Neuronal stem cell (in vitro differentiated cells): ENCODE data around the gene GRM2.

Source experiments
- DNase-seq: peaks from one replicate; pipeline ENCODE4 v3.0.0-alpha.2; 2013; ENCODE audit warnings: low spot score
- H2AFZ ChIP-seq: one replicate; pipeline ENCODE4 v1.6.1; 2013; ENCODE audit warnings: mild to moderate bottlenecking, low read length, inconsistent platforms
- H2AK5ac ChIP-seq: 2 replicates; pipeline ENCODE4 v1.6.1; 2013; ENCODE audit warnings: low read depth, mild to moderate bottlenecking, inconsistent platforms, low read length, moderate library complexity, mixed read lengths
- H2BK120ac ChIP-seq: 2 replicates; pipeline ENCODE4 v1.6.1; 2013; ENCODE audit warnings: low read depth, mild to moderate bottlenecking, inconsistent platforms, low read length, moderate library complexity, mixed read lengths
- H2BK12ac ChIP-seq: one replicate; pipeline ENCODE4 v1.6.1; 2013; ENCODE audit warnings: low read length, inconsistent platforms
- H2BK15ac ChIP-seq: 2 replicates; pipeline ENCODE4 v1.6.1; 2013; ENCODE audit warnings: mild to moderate bottlenecking, low read length, inconsistent platforms, mixed read lengths
- H2BK5ac ChIP-seq: one replicate; pipeline ENCODE4 v1.6.1; 2013; ENCODE audit warnings: inconsistent platforms, mild to moderate bottlenecking, low read length, moderate library complexity
- H3K14ac ChIP-seq: one replicate; pipeline ENCODE4 v1.6.1; 2013; ENCODE audit warnings: low read length, inconsistent platforms
- H3K18ac ChIP-seq: 2 replicates; pipeline ENCODE4 v1.6.1; 2013; ENCODE audit warnings: low read length, inconsistent platforms
- H3K23ac ChIP-seq: 2 replicates; pipeline ENCODE4 v1.6.1; 2013; ENCODE audit warnings: low read depth, mild to moderate bottlenecking, mixed read lengths, low read length, inconsistent platforms; ENCODE audit not compliant: poor library complexity
- H3K27ac ChIP-seq: replicated peaks from 3 replicates; pipeline ENCODE4 v1.5.1; 2013; ENCODE audit warnings: low read length, inconsistent platforms
- H3K27me3 ChIP-seq, 3 experiments: 2 replicates each; pipeline ENCODE4 v1.6.1; 2013; ENCODE audit warnings: low read length in 3 of 3, mild to moderate bottlenecking in 2 of 3, inconsistent platforms in 1 of 3, low read depth in 1 of 3, mixed read lengths in 1 of 3, moderate library complexity in 1 of 3; ENCODE audit not compliant: control insufficient read depth in 3 of 3, insufficient read depth in 3 of 3
- H3K36me3 ChIP-seq, 2 donors: replicated peaks in 1 of 2; 2 replicates each; pipeline ENCODE4 v1.6.1; 2013; ENCODE audit warnings: low read length in 2 of 2; ENCODE audit not compliant: control insufficient read depth in 2 of 2, insufficient read depth in 2 of 2
- H3K4ac ChIP-seq: 2 replicates; pipeline ENCODE4 v1.6.1; 2013; ENCODE audit warnings: inconsistent platforms, mild to moderate bottlenecking, low read length, moderate library complexity
- H3K4me1 ChIP-seq, 2 donors: 1 replicate in 1 of 2; 2 replicates in 1 of 2; pipeline ENCODE4 v1.6.1; 2013; ENCODE audit warnings: low read length in 2 of 2, low read depth in 1 of 2; ENCODE audit not compliant: control insufficient read depth in 2 of 2, insufficient read depth in 1 of 2
- H3K4me2 ChIP-seq: one replicate; pipeline ENCODE4 v1.6.1; 2013; ENCODE audit warnings: mild to moderate bottlenecking, low read length, inconsistent platforms; ENCODE audit not compliant: insufficient read depth, poor library complexity, severe bottlenecking
- H3K4me3 ChIP-seq, 2 donors: 2 replicates each; pipeline ENCODE4 v1.5.1; 2013; ENCODE audit warnings: low read length in 2 of 2, mild to moderate bottlenecking in 2 of 2, inconsistent platforms in 1 of 2, moderate library complexity in 1 of 2
- H3K79me1 ChIP-seq: one replicate; pipeline ENCODE4 v1.6.1; 2013; ENCODE audit warnings: low read depth, mild to moderate bottlenecking, inconsistent platforms, low read length, moderate library complexity
- H3K9ac ChIP-seq: one replicate; pipeline ENCODE4 v1.6.1; 2013; ENCODE audit warnings: mild to moderate bottlenecking, low read depth, low read length, inconsistent platforms; ENCODE audit not compliant: poor library complexity
- H3K9me3 ChIP-seq, 2 donors: replicated peaks in 1 of 2; 2 replicates each; pipeline versions ENCODE3 to v1.6.1; 2013; ENCODE audit warnings: low read length in 2 of 2, mild to moderate bottlenecking in 2 of 2, inconsistent platforms in 1 of 2, low read depth in 1 of 2, mixed read lengths in 1 of 2, moderate library complexity in 1 of 2; ENCODE audit not compliant: control insufficient read depth in 2 of 2, insufficient read depth in 1 of 2
- H4K8ac ChIP-seq: one replicate; pipeline ENCODE4 v1.6.1; 2013; ENCODE audit warnings: low read depth, mild to moderate bottlenecking, inconsistent platforms, low read length, moderate library complexity
- H4K91ac ChIP-seq: one replicate; pipeline ENCODE4 v1.6.1; 2013; ENCODE audit warnings: low read length, low read depth, mild to moderate bottlenecking, inconsistent platforms; ENCODE audit not compliant: poor library complexity
- WGBS, 2 donors: extraction: QIAGEN DNeasy Blood & Tissue Kit; methylation state at CpG; one replicate each; pipeline ENCODE4 v1.1.7; 2013; ENCODE audit warnings: missing lambda C conversion rate in 2 of 2, mixed read lengths in 1 of 2; ENCODE audit not compliant: insufficient read length in 2 of 2, insufficient replicate concordance in 1 of 2; ENCODE audit errors: extremely low coverage in 2 of 2; 5-methylcytosine and 5-hydroxymethylcytosine counted together

GRM2 gene

GRCh38 chr3:51691949-51692348 is 14.9 kb upstream of the GRM2 start:
- Histone ChIP-seq H3K4me3 (no peak overlapping the region), H3K36me3 (peaks cover 0 to 16% of the 10 kb centered on the region in 2 donors), H3K18ac (no peak overlapping the region), H3K14ac (no peak overlapping the region), H4K8ac (no peak overlapping the region), H3K9me3 (no peaks in the 10 kb centered on the region), H2AK5ac (no peak overlapping the region), H2BK5ac (no peak overlapping the region), H3K27ac (no peak overlapping the region), H2BK12ac (no peak overlapping the region), H3K79me1 (no peaks in the 10 kb centered on the region), H3K4ac (no peak overlapping the region), H2BK15ac (peak overlapping the region; percentile 6), H4K91ac (no peak overlapping the region), H3K23ac (no peak overlapping the region), H3K4me1 (peaks cover 0 to 6% of the 10 kb centered on the region in 2 donors), H2BK120ac (no peak overlapping the region), H2AFZ (no peak overlapping the region), H3K4me2 (no peak overlapping the region), H3K27me3 (no peaks in the 10 kb centered on the region), H3K9ac (no peak overlapping the region)
- no CpG with 5 or more reads among the region's 3 CpGs for WGBS, 2 donors
- DNase-seq, result no peak

- Histone ChIP-seq H3K4me3 (no peak overlapping the region), H3K27ac (no peak overlapping the region), H2BK12ac (no peak overlapping the region), H3K27me3 (no peaks in the 10 kb centered on the region), H3K4me2 (no peak overlapping the region), H4K91ac (no peak overlapping the region), H2BK5ac (no peak overlapping the region), H3K18ac (peak overlapping the region; percentile 85), H3K23ac (no peak overlapping the region), H2BK120ac (no peak overlapping the region), H3K4me1 (peaks cover 0 to 6% of the 10 kb centered on the region in 2 donors), H2BK15ac (no peak overlapping the region), H2AFZ (no peak overlapping the region), H3K9me3 (no peaks in the 10 kb centered on the region), H2AK5ac (peak overlapping the region; percentile 53), H3K14ac (no peak overlapping the region), H4K8ac (no peak overlapping the region), H3K79me1 (no peaks in the 10 kb centered on the region), H3K36me3 (peaks cover 0 to 14% of the 10 kb centered on the region in 2 donors), H3K9ac (no peak overlapping the region), H3K4ac (no peak overlapping the region)
- no peak for DNase-seq
- WGBS, 2 donors, result no CpG with 5 or more reads among the region's 8 CpGs
Measured at GRCh38 chr3:51692980-51693395, 13.9 kb upstream of the GRM2 start.

- Histone ChIP-seq H3K4me2 (no peak overlapping the region), H3K23ac (peak overlapping the region; percentile 45), H3K18ac (no peak overlapping the region), H2AFZ (no peak overlapping the region), H4K91ac (no peak overlapping the region), H3K4ac (no peak overlapping the region), H2BK12ac (no peak overlapping the region), H3K14ac (peak overlapping the region; percentile 31), H4K8ac (no peak overlapping the region), H3K27ac (no peak overlapping the region), H3K4me1 (peaks cover under 1% of the 10 kb centered on the region in 2 donors), H2BK5ac (no peak overlapping the region), H3K27me3 (no peaks in the 10 kb centered on the region), H3K36me3 (peaks cover 0 to 18% of the 10 kb centered on the region in 2 donors), H2BK120ac (no peak overlapping the region), H3K79me1 (no peaks in the 10 kb centered on the region), H3K4me3 (no peak overlapping the region), H2AK5ac (no peak overlapping the region), H3K9ac (no peak overlapping the region), H2BK15ac (no peak overlapping the region), H3K9me3 (no peaks in the 10 kb centered on the region)
- WGBS, 2 donors, result no CpG with 5 or more reads among the region's 10 CpGs
- DNase-seq, result no peak
Measured at GRCh38 chr3:51696954-51697353, 9.9 kb upstream of the GRM2 start.

DNA sequence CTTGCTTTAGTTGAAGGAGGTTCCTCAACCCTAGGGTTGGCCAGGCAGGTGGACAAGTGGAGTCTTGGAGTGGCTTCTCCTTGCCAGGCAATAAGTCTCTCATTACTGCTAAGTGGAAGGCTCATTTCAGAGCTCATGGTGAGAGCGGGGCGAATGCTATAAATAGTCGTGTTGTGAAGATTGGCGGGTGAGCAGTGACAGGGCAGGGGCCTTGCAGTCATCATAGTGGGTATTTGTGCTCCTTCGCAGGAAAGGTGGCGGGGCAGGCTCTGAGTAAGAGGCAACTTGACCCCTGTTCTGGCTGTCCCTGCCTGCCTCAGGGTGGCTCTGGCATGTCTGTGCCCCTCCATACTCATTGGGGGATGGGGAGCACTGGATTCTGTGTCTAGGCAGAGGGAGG is 8.7 kb upstream of the GRM2 start:
- Histone ChIP-seq H3K4me2 (no peak overlapping the region), H2BK5ac (peak overlapping the region; percentile 5), H3K4ac (no peak overlapping the region), H2AFZ (no peak overlapping the region), H3K79me1 (no peaks in the 10 kb centered on the region), H4K91ac (no peak overlapping the region), H3K4me1 (peaks cover 9 to 13% of the 10 kb centered on the region in 2 donors), H3K23ac (peak overlapping the region; percentile 10), H3K27me3 (no peaks in the 10 kb centered on the region), H3K9me3 (no peaks in the 10 kb centered on the region), H2BK15ac (no peak overlapping the region), H3K36me3 (peaks cover 0 to 12% of the 10 kb centered on the region in 2 donors), H3K27ac (no peak overlapping the region), H2BK120ac (no peak overlapping the region), H2AK5ac (no peak overlapping the region), H3K18ac (peak overlapping the region; percentile 16), H3K4me3 (no peak overlapping the region), H2BK12ac (no peak overlapping the region), H4K8ac (no peak overlapping the region), H3K14ac (no peak overlapping the region), H3K9ac (no peak overlapping the region)
- WGBS, 2 donors, result no CpG with 5 or more reads among the region's 6 CpGs
- DNase-seq, result no peak
